ENCODE results near the gene FTCD.

DNA sequence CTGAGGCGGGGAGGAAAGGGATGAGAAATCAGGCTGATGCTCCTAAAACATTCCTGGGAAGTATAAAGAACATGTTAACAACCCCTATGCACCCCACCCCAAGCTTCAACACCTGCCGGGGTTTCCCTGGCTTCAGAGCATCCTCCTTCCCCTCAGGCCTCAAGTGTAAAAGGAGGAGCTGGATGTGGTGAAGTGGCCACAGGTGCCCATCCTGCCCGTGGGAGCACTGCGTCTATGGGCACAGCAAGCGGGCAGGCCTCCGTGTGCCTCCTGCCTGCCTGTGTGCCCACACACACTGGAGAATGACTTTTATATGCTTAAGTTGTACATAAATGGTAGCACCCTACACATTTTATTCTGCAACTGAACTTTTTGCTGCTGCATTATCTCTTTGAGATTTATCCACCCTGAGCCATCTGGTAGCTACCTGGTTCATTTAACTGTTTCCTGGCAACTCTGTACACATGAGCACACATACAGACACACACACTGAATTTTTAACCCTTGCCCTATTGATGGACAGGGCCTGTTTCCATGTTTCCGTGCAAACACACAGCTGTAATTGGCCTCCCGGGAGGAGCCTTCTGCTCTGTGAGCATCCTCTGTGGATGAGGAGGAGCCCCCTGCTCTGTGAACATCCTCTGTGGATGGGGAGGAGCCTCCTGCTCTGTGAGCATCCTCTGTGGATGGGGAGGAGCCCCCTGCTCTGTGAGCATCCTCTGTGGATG is 13.4 kb upstream of the FTCD start:
- TF ChIP-seq, protein P1, sequence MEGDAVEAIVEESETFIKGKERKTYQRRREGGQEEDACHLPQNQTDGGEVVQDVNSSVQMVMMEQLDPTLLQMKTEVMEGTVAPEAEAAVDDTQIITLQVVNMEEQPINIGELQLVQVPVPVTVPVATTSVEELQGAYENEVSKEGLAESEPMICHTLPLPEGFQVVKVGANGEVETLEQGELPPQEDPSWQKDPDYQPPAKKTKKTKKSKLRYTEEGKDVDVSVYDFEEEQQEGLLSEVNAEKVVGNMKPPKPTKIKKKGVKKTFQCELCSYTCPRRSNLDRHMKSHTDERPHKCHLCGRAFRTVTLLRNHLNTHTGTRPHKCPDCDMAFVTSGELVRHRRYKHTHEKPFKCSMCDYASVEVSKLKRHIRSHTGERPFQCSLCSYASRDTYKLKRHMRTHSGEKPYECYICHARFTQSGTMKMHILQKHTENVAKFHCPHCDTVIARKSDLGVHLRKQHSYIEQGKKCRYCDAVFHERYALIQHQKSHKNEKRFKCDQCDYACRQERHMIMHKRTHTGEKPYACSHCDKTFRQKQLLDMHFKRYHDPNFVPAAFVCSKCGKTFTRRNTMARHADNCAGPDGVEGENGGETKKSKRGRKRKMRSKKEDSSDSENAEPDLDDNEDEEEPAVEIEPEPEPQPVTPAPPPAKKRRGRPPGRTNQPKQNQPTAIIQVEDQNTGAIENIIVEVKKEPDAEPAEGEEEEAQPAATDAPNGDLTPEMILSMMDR (IDR thresholded peaks at IDR 0.05), result no peak
- no peak for TF ChIP-seq POLR2A (IDR thresholded peaks at IDR 0.05)
